Dermis microvascular lymphatic vessel endothelial cell (primary cell): Measurements from ENCODE around the gene RRP1B. TPM values are rescaled to one million over a fixed set of nuclear protein-coding genes. Genes with fewer than 3 reads are reported as not detected.
A peak's percentile ranks its signal among the peaks of the same experiment; 100 is the strongest.
"Not testable (repeated sequence)": the region's sequence is repeated elsewhere in the genome, so short reads cannot be mapped to it uniquely, and the experiment has no call there.

Source experiments
- DNase-seq, 2 donors: peaks; one replicate each; pipeline versions ENCODE4 v3.0.0 to v3.0.0-alpha.2; 2010; ENCODE audit warnings: low read depth in 2 of 2
- total RNA-seq: library from RNA; depleted of rRNA; stranded (reverse); fragments of >200 nt; gene quantifications from 2 replicates; pipeline ENCODE4 v1.2.1, GENCODE V29; 2014

RRP1B gene
- total RNA-seq, 1 donor from 2014 or later, result 22.1 TPM

GRCh38 chr21:43640400-43640799 lies 19.0 kb upstream of the RRP1B start:
- no peak for DNase-seq

DNA sequence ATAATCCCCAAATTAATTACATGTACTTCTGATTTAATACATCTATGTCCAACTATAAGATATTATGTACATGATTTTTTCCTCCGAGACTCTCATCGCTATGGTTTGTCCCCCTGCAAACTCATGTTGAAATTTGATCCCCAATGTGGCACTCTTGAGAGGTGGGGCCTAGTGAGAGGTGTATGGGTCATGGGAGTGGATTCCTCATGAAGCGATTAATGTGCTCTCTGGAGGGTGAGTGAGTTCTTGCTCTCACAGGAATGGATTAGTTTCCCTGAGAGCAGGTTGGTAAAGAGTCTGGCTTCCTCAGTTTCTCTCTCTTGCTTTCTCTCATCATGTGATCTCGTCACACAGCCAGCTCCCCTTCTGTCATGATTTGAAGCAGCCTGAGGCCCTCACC lies 16.2 kb upstream of the RRP1B start:
- DNase-seq, result no peak

GRCh38 chr21:43644071-43644470 lies 15.3 kb upstream of the RRP1B start:
- DNase-seq, result no peak

- DNase-seq, result peak in 1 of 2 donors; percentile 61
These were observed 14.8 kb upstream of the RRP1B start for GRCh38 chr21:43644609-43645008.

- peak in 1 of 2 donors; percentile 73 for DNase-seq
These were observed 14.0 kb upstream of the RRP1B start for GRCh38 chr21:43645136-43645891.

- no peak for DNase-seq
These were observed 13.4 kb upstream of the RRP1B start for GRCh38 chr21:43645976-43646375.

- peak; percentile 84 to 92 for DNase-seq
These were observed 12.7 kb upstream of the RRP1B start for GRCh38 chr21:43646550-43647260.

- no peak for DNase-seq
These were observed 11.2 kb upstream of the RRP1B start for GRCh38 chr21:43648171-43648570.

- DNase-seq, result not testable (repeated sequence)
These were observed 7.4 kb upstream of the RRP1B start for GRCh38 chr21:43651926-43652325.

DNA sequence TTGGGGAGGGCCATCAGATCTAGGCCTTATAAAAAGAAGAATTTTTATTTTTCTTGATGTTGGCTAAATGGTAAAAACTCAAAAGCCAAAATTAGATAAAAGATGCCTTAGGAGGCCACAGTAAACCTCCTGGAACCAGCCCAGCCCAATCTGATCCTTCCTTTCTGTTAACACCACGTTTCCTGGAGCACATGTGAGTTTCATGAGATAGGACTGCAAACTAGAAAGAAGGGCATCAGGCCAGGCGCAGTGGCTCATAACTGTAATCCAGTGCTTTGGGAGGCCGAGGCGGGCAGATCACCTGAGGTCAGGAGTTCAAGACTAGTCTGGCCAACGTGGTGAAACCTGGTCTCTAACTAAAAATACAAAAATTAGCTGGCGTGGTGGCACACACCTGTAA lies 6.7 kb upstream of the RRP1B start:
- no peak for DNase-seq

DNA sequence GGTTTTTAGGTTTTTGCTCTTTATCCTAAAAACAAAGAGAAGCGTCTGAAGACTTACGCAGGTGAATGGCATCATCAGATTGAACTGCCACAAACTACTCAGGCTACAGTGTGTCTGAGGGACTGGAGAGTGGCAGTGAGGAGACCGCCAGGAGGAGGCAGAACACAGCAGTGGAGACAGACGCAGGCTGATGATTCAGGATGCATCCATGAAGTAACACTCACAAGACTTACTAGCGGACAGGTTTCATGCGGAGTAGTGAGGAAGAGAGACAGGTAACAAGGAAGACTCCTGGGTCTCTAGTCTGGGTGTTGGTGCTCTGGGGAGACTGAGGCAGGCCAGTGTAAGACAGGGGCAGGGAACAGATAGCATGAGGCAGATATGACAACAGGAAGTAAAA lies 5.7 kb upstream of the RRP1B start:
- DNase-seq, result no peak

DNA sequence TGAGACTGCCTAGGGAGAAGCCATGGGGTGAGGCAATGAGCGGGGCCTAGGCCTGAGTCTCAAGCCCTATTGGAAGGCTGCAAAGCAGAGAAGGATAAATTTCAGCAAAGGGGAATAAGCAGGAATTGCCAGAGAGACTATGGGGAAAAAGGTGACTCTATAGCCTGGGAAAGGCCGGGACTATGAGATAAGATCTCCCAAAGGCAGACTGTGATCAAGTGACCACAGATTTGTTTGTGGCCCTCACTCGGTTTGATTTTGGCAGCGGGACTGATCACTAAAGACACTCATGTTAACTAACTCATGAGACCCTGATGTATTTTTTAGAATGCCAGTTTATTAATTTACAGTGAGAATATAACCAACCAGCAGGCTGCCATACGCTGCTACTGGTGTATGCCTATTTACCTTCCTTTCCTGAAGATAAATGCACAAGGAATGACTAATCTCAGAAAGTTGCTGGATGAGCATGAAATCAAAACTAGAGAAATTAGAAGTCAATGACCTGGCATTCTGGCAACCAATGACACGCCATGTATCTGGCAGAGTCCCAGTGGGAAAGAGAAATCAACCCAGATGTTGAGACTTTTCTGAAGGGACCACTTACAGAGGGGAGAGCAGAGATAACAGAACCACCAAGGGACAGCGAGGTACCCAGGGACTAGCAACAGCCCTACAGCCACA lies 4.4 kb upstream of the RRP1B start:
- DNase-seq, result peak in 1 of 2 donors; percentile 19

GRCh38 chr21:43657355-43658087 lies 1.8 kb upstream of the RRP1B start:
- peak in 1 of 2 donors; percentile 81 for DNase-seq

GRCh38 chr21:43658088-43658741 lies 1.1 kb upstream of the RRP1B start:
- no peak for DNase-seq

DNA sequence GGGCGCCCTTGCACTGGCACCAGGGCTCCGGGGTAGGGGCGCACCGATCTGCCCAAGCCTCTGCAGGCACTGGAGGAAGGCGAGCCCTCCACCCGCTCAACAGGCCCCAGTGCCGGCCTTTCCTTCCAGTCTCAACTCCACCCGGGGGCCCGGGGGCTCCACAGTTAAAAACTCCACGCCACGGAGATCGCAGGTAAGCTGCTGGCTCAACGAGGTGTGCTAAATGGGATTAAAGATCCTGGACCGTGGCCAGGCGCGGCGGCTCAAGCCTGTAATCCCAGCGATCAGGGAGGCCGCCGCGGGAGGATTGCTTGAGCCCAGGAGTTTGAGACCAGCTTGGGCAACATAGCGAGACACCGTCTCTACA lies 608 bp upstream of the RRP1B start:
- no peak for DNase-seq

DNA sequence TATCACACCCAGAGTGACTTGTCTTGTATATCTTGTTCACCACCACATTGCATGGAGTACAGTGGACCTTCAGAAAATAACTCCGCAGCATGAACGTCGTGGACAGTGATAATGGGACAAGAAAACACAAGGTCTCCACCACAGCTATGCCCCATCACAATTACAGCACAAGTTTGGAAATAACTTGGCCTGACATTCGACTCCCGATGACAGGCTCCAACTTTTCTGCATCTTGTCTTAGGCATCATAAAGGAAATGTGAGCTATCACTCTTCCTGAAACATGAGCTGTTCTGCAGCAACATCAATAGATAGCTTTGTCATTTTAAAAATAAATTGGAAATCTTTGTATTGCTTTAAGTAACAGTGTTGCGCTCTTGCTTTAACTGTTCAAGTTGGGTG lies 2.9 kb downstream of the RRP1B start:
- peak in 1 of 2 donors; percentile 30 for DNase-seq

DNA sequence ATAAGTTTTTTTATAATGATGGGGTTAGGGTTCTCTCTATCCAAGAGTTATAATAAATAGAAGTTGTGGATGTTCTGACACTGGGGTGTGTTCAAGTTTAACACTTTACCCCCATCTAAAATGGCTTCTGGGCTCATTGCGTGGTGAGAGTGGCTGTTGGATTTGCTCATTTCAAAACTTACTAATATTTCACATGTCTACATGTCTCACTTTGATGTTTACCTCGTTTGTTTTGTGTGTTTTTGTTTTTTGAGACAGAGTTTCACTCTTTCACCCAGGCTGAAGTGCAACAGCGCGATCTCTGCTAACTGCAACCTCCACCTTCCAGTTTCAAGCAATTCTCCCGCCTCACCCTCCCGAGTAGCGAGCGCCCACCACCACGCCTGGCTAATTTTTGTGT lies 3.7 kb downstream of the RRP1B start:
- DNase-seq, result no peak

GRCh38 chr21:43664358-43664757 lies 5.0 kb downstream of the RRP1B start:
- peak in 1 of 2 donors; percentile 91 for DNase-seq

DNA sequence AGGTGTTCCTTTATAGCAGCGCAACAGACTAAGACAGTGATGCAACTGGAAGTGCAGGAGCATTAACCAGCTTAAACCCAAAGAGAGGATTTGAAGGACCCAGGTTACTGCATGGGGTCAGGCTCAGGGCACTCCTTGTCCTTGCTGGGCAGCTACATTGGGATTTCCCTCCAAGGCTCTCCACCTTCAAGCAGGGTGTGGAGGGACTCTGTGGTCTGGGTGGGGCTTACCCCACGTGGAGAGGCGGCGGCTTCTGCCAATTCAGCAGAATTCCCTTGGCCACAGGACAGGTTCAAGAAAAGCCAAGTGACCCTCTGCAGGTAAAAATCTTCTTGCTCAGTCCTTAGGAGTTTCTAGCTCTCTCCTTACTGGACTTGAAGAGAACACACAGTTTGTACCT lies 6.5 kb downstream of the RRP1B start:
- no peak for DNase-seq

DNA sequence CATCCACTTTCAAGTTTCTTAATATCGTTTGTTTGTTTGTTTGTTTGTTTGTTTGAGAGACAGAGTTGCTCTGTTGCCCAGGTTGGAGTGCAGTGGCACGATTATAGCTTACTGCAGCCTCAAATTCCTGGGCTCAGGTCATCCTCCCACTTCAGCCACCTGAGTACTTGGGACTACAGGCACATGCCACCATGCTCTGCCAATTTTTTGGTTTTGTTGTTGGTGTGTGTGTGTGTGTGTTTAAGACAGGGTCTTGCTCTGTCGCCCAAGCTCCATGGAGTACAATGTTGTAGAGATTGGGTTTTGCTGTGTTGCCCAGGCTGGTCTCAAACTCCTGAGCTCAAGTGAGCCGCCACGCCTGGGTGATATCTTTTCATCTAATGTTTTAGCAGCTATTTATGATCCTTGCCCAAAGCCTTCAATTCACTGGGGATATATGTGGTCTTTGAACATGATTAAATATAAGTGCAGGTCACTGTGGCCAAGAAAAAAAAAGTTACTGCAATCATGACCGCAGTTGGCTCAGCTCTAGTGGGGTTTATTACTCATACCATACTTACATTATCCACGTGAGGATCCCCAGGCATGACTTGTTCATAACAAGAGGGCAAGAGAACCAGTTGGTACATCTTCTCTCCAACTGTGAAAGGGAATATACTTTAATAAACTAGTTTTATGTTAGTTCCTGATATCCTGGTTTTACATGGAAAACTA lies 8.0 kb downstream of the RRP1B start:
- DNase-seq, result no peak
